ENCODE results near the gene SYT2.
"Not testable (repeated sequence)": the region's sequence is repeated elsewhere in the genome, so short reads cannot be mapped to it uniquely, and the experiment has no call there.

The SYT2 gene

DNA sequence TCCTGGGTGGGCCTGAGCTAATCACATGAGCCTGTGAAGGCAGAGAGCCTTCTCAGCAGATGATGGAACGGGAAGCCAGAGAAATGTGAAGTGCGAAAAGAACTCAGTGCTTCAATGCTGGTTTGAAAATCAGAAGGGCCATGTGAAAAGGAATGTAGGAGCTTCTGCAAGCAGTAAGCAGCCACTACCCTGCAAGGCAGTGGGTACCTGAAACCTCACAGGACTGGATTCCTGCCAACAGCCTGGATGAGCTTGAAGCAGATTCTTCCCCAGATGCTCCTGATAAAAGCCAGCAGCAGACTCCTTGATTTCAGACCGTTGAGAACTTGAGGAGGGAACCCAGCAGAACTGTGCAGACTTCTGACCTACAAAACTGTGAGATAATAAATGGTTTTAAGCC is 158.6 kb downstream of the SYT2 start:
- H3K9ac ChIP-seq (ENCODE audit: low read depth, low read length, poor library complexity): no peak overlapping the region
- H2BK5ac ChIP-seq (ENCODE audit: low read length): no peak overlapping the region
- no peak overlapping the region for H2AK5ac ChIP-seq (ENCODE audit: low read depth, low read length)
- DNase-seq (ENCODE audit: low spot score): no peak
- H3K4ac ChIP-seq (ENCODE audit: low read length): no peak overlapping the region
- H3K4me1 ChIP-seq (ENCODE audit: control insufficient read depth in 2 of 2, insufficient read depth in 1 of 2, low read depth in 1 of 2, low read length in 2 of 2): no peaks in the 10 kb centered on the region
- no CpG with 5 or more reads among the region's 3 CpGs for WGBS, 2 donors (ENCODE audit: extremely low coverage in 2 of 2, insufficient read length in 2 of 2, insufficient replicate concordance in 1 of 2)
- H2AFZ ChIP-seq (ENCODE audit: low read length): no peak overlapping the region
- H3K14ac ChIP-seq (ENCODE audit: low read length): no peak overlapping the region
- H3K9me3 ChIP-seq (replicated peaks in 1 of 2; ENCODE audit: control insufficient read depth in 2 of 2, insufficient read depth in 1 of 2, low read depth in 1 of 2, low read length in 2 of 2): no peaks in the 10 kb centered on the region
- no peak overlapping the region for H4K8ac ChIP-seq (ENCODE audit: low read depth, low read length)
- no peak overlapping the region for H3K4me3 ChIP-seq (ENCODE audit: low read length in 2 of 2)
- no peak overlapping the region for H2BK120ac ChIP-seq (ENCODE audit: low read depth, low read length)
- no peak overlapping the region for H3K18ac ChIP-seq (ENCODE audit: low read length)
- H2BK12ac ChIP-seq (ENCODE audit: low read length): no peak overlapping the region
- H4K91ac ChIP-seq (ENCODE audit: low read depth, low read length, poor library complexity): no peak overlapping the region
- no peak overlapping the region for H2BK15ac ChIP-seq (ENCODE audit: low read length)
- no peak overlapping the region for H3K27ac ChIP-seq (replicated peaks; ENCODE audit: low read length)
- peaks cover 2% of the 10 kb centered on the region for H3K79me1 ChIP-seq (ENCODE audit: low read depth, low read length)
- H3K4me2 ChIP-seq (ENCODE audit: insufficient read depth, low read length, poor library complexity, severe bottlenecking): no peak overlapping the region
- no peaks in the 10 kb centered on the region for H3K36me3 ChIP-seq (replicated peaks in 1 of 2; ENCODE audit: control insufficient read depth in 2 of 2, insufficient read depth in 2 of 2, low read length in 2 of 2)
- no peak overlapping the region for H3K23ac ChIP-seq (ENCODE audit: low read depth, low read length, poor library complexity)
- no peaks in the 10 kb centered on the region for H3K27me3 ChIP-seq (ENCODE audit: control insufficient read depth in 3 of 3, insufficient read depth in 3 of 3, low read depth in 1 of 3, low read length in 3 of 3)

DNA sequence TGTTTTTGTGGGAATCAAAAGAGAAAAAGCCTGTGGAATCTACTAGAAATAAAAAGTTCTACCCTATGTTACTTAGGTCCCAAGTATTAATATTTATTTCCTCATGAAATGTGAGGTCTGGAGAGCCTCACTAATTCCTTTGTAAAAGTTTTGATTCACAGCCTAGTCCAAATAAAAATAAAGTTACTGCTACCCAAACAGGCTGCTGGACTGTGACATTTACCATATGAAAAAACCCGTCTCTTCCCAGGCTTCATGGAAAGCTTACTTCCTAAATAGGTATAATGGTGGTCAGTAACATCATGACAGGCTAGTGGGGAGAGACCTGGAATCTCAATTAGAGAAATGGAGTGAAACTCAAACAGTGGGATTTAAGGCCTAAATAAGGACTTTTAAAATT is 160.2 kb downstream of the SYT2 start:
- H3K4me2 ChIP-seq (ENCODE audit: insufficient read depth, low read length, poor library complexity, severe bottlenecking); H3K79me1 ChIP-seq (ENCODE audit: low read depth, low read length); H3K4me3 ChIP-seq (ENCODE audit: low read length in 2 of 2); H3K18ac ChIP-seq (ENCODE audit: low read length); H2BK12ac ChIP-seq (ENCODE audit: low read length); H2BK15ac ChIP-seq (ENCODE audit: low read length); H4K8ac ChIP-seq (ENCODE audit: low read depth, low read length); H3K27ac ChIP-seq (replicated peaks; ENCODE audit: low read length); H3K4ac ChIP-seq (ENCODE audit: low read length); H3K9ac ChIP-seq (ENCODE audit: low read depth, low read length, poor library complexity); H2BK120ac ChIP-seq (ENCODE audit: low read depth, low read length); H3K14ac ChIP-seq (ENCODE audit: low read length); H3K4me1 ChIP-seq (ENCODE audit: control insufficient read depth in 2 of 2, insufficient read depth in 1 of 2, low read depth in 1 of 2, low read length in 2 of 2); H3K36me3 ChIP-seq (replicated peaks in 1 of 2; ENCODE audit: control insufficient read depth in 2 of 2, insufficient read depth in 2 of 2, low read length in 2 of 2); H3K27me3 ChIP-seq (ENCODE audit: control insufficient read depth in 3 of 3, insufficient read depth in 3 of 3, low read depth in 1 of 3, low read length in 3 of 3); DNase-seq (ENCODE audit: low spot score); H2AFZ ChIP-seq (ENCODE audit: low read length); H2BK5ac ChIP-seq (ENCODE audit: low read length); H2AK5ac ChIP-seq (ENCODE audit: low read depth, low read length); H4K91ac ChIP-seq (ENCODE audit: low read depth, low read length, poor library complexity); H3K9me3 ChIP-seq (replicated peaks in 1 of 2; ENCODE audit: control insufficient read depth in 2 of 2, insufficient read depth in 1 of 2, low read depth in 1 of 2, low read length in 2 of 2); H3K23ac ChIP-seq (ENCODE audit: low read depth, low read length, poor library complexity): not testable (repeated sequence)
- no CpG with 5 or more reads among the region's 1 CpG for WGBS, 2 donors (ENCODE audit: extremely low coverage in 2 of 2, insufficient read length in 2 of 2, insufficient replicate concordance in 1 of 2)

DNA sequence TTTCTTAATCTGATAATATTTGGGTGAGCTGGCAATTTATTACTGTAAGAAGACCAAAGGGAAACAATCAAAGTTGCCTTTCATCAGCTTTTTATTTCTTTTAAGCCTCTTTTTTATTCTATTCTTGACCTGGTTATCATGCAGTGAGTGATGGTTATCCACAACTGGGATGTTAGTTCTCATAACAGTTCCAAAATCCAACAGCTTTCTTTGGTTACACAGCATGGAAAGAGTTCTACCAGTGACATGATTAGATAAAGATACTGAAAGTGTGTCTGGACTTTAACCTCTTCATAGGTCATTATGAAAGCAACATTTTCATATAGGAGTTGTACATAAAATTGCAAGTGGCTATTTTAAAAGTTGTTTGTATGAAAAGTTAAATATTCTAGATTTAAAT is 163.0 kb downstream of the SYT2 start:
- Histone ChIP-seq H3K4me1 (ENCODE audit: control insufficient read depth in 2 of 2, insufficient read depth in 1 of 2, low read depth in 1 of 2, low read length in 2 of 2) (no peaks in the 10 kb centered on the region), H2BK15ac (ENCODE audit: low read length) (no peak overlapping the region), H4K91ac (ENCODE audit: low read depth, low read length, poor library complexity) (no peak overlapping the region), H3K18ac (ENCODE audit: low read length) (no peak overlapping the region), H3K27me3 (ENCODE audit: control insufficient read depth in 3 of 3, insufficient read depth in 3 of 3, low read depth in 1 of 3, low read length in 3 of 3) (no peaks in the 10 kb centered on the region), H2BK12ac (ENCODE audit: low read length) (no peak overlapping the region), H2BK120ac (ENCODE audit: low read depth, low read length) (no peak overlapping the region), H2AK5ac (ENCODE audit: low read depth, low read length) (no peak overlapping the region), H4K8ac (ENCODE audit: low read depth, low read length) (no peak overlapping the region), H3K9me3 (replicated peaks in 1 of 2; ENCODE audit: control insufficient read depth in 2 of 2, insufficient read depth in 1 of 2, low read depth in 1 of 2, low read length in 2 of 2) (no peaks in the 10 kb centered on the region), H3K4me2 (ENCODE audit: insufficient read depth, low read length, poor library complexity, severe bottlenecking) (no peak overlapping the region), H3K36me3 (replicated peaks in 1 of 2; ENCODE audit: control insufficient read depth in 2 of 2, insufficient read depth in 2 of 2, low read length in 2 of 2) (no peaks in the 10 kb centered on the region), H3K23ac (ENCODE audit: low read depth, low read length, poor library complexity) (no peak overlapping the region), H3K9ac (ENCODE audit: low read depth, low read length, poor library complexity) (no peak overlapping the region), H3K14ac (ENCODE audit: low read length) (no peak overlapping the region), H3K27ac (replicated peaks; ENCODE audit: low read length) (no peak overlapping the region), H2BK5ac (ENCODE audit: low read length) (no peak overlapping the region), H3K4ac (ENCODE audit: low read length) (no peak overlapping the region), H3K4me3 (ENCODE audit: low read length in 2 of 2) (no peak overlapping the region), H3K79me1 (ENCODE audit: low read depth, low read length) (no peaks in the 10 kb centered on the region), H2AFZ (ENCODE audit: low read length) (no peak overlapping the region)
- DNase-seq (ENCODE audit: low spot score): no peak

DNA sequence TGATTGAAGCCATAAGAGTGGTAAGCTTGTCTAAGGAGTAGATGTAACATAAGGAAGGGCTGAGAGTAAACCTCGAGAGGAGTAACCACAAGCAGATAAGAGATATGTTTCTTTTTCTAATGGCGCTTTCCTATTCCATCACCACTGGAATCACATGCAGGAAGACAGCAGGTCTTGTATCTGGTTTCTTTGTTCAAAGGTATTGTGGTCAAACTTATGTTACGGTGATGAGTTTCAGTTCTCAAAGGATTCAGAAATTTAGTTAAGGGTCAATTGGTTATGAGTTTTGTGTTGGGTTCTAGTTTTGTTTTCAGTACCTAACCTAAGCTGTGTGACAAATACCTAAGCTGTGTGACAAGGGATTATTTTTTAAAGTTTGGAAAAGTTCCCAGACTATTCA is 163.5 kb downstream of the SYT2 start:
- H3K27me3 ChIP-seq (ENCODE audit: control insufficient read depth in 3 of 3, insufficient read depth in 3 of 3, low read depth in 1 of 3, low read length in 3 of 3); H3K36me3 ChIP-seq (replicated peaks in 1 of 2; ENCODE audit: control insufficient read depth in 2 of 2, insufficient read depth in 2 of 2, low read length in 2 of 2); DNase-seq (ENCODE audit: low spot score); H3K18ac ChIP-seq (ENCODE audit: low read length); H3K4me2 ChIP-seq (ENCODE audit: insufficient read depth, low read length, poor library complexity, severe bottlenecking); H4K91ac ChIP-seq (ENCODE audit: low read depth, low read length, poor library complexity); H2BK15ac ChIP-seq (ENCODE audit: low read length); H3K23ac ChIP-seq (ENCODE audit: low read depth, low read length, poor library complexity); H3K14ac ChIP-seq (ENCODE audit: low read length); H2BK5ac ChIP-seq (ENCODE audit: low read length); H2AK5ac ChIP-seq (ENCODE audit: low read depth, low read length); H3K4me3 ChIP-seq (ENCODE audit: low read length in 2 of 2); H3K4me1 ChIP-seq (ENCODE audit: control insufficient read depth in 2 of 2, insufficient read depth in 1 of 2, low read depth in 1 of 2, low read length in 2 of 2); H3K27ac ChIP-seq (replicated peaks; ENCODE audit: low read length); H2BK12ac ChIP-seq (ENCODE audit: low read length); H3K9me3 ChIP-seq (replicated peaks in 1 of 2; ENCODE audit: control insufficient read depth in 2 of 2, insufficient read depth in 1 of 2, low read depth in 1 of 2, low read length in 2 of 2); H2BK120ac ChIP-seq (ENCODE audit: low read depth, low read length); H4K8ac ChIP-seq (ENCODE audit: low read depth, low read length); H3K9ac ChIP-seq (ENCODE audit: low read depth, low read length, poor library complexity); H2AFZ ChIP-seq (ENCODE audit: low read length); H3K4ac ChIP-seq (ENCODE audit: low read length); H3K79me1 ChIP-seq (ENCODE audit: low read depth, low read length): not testable (repeated sequence)
- WGBS, 2 donors (ENCODE audit: extremely low coverage in 2 of 2, insufficient read length in 2 of 2, insufficient replicate concordance in 1 of 2): no CpG with 5 or more reads among the region's 3 CpGs
